ENCODE measurements around the gene IRF5.

- TF ChIP-seq CTCF (IDR thresholded peaks at IDR 0.05; ENCODE audit: insufficient read depth, low read length, poor library complexity, severe bottlenecking) (no peak), EZH2phosphoT487 (conservative IDR thresholded peaks at IDR 0.05; ENCODE audit: low read length) (no peak)
These were observed 1.5 kb downstream of the IRF5 start for GRCh38 chr7:128939075-128939860.
